NCI-H1048 (cell line): ENCODE data around the gene SLC8A2.
"Not testable (repeated sequence)": the region's sequence is repeated elsewhere in the genome, so short reads cannot be mapped to it uniquely, and the experiment has no call there.

ENCODE experiments used
- DNase-seq: peaks from one replicate; lab custom pipeline; 2025; lab: John Stamatoyannopoulos, UW

The SLC8A2 gene

DNA sequence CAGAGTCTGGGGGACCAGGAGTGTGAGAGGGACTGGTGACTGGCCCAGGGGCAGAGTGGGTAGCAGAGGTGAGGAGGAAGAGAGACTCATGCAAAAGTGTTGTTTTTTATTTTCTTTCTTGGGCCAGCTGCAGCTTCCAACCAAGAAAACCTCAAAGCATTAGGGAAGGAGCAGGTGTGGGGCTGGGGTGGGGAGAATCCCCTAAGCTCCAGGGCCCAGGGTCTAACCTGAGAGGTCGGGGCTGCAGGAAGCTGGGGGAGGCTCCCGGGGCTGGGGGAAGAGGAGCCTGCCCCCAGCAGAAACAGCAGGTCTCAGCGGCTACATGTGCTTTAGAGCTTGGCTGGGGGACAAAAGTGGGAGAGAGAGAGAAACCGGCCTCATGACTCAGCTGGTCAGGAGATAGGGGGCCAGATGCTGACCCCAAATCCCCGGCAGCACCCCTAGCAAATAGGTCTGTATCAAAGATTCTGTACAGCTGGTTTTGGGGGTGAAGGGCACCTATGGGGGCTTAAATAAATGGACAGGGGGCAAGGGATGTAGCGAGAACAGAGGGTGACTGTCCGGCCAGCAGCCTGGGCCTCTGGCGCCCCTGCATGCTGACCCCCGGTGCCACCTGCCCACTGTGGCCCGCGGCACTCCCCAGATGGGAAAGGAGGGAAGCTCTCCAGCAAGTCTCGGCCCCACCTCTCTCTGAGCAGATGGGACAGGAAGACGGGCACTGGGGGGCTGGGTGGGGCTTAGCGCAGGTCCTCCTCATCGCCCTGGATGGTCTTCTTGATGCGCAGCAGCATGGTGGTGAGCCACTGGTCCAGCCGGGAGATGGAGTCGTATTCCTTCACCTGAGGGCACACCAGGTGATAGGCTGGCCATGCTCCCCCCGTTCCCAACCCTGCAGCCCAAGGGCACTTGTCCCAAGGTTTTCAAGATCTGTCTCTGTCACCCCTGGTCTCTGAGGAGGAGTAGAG, 16.1 kb upstream of the SLC8A2 start:
- no peak for DNase-seq

DNA sequence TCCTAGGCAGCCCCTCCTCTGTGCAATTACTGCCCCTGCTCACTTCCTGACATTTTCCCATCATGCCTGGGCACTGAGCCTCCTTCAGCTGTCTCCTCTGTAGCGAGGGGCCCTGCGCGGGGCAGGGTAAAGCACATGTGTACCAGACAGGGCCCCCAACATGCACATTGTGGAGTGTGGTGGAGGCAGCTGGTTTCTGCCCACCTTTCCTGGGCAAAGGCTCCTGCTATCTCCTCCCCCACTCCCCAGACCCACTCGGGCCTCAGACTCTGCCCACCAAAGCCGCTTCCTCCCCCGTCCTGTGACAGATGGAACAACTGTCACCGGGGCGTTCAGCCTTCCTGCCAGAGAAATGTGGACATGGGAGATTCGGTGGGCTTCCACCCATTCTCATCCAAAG, 15.2 kb upstream of the SLC8A2 start:
- no peak for DNase-seq

- not testable (repeated sequence) for DNase-seq
These were observed 14.5 kb upstream of the SLC8A2 start for GRCh38 chr19:47486220-47486619.

- DNase-seq, result no peak
These were observed 13.5 kb upstream of the SLC8A2 start for GRCh38 chr19:47485210-47485609.

- DNase-seq, result peak; percentile 70
These were observed 12.4 kb upstream of the SLC8A2 start, which contains the start of gene KPTN for GRCh38 chr19:47483800-47484690. Gene KPTN (minus strand): TSS chr19:47484219. CDS start chr19:47484160, 59 bp downstream.

GRCh38 chr19:47483200-47483599, 11.5 kb upstream of the SLC8A2 start:
- DNase-seq, result no peak

- DNase-seq, result no peak
These were observed 9.9 kb upstream of the SLC8A2 start for GRCh38 chr19:47481460-47482052.

DNA sequence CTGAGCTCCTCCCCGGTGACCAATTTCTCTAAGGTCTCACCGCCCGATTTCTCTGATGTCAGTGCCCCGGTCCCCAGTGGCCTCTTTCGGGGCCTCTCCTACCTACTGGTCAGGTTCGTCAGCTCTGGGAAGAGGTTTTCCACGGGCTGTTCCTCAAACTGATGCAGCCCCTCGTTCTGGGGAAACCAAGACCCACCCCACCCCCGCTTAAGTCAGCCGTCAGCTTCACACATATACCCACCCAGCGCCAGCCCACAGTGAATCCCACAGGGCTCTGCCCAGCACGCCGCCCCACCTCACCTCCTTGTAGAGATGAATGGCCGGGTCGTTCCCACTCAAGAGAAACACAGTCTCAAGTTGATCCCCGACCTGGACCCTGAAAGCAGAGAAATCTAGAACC, 9.0 kb upstream of the SLC8A2 start:
- DNase-seq, result no peak

GRCh38 chr19:47479701-47480503, 8.2 kb upstream of the SLC8A2 start:
- no peak for DNase-seq

GRCh38 chr19:47476438-47476972, 4.8 kb upstream of the SLC8A2 start:
- no peak for DNase-seq

DNA sequence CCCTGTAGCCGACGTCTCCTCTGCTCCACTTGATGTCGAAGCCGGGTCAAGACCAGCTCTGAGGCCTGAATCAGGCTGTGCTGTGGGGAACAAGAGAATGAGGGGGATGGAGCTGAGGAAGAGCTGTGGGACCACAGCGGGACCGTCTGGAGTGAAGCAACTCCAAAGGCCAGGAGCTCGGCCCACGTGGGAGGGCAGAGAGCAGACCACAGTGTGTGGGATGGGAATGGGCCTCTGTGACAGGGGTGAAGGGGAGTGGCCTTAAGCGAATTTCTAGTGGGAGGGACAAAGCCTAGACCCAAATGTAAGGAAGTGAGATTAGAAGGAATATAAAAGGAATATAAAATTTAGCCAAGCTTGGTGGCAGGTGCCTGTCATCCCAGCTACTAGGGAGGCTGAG, 3.8 kb upstream of the SLC8A2 start:
- no peak for DNase-seq

DNA sequence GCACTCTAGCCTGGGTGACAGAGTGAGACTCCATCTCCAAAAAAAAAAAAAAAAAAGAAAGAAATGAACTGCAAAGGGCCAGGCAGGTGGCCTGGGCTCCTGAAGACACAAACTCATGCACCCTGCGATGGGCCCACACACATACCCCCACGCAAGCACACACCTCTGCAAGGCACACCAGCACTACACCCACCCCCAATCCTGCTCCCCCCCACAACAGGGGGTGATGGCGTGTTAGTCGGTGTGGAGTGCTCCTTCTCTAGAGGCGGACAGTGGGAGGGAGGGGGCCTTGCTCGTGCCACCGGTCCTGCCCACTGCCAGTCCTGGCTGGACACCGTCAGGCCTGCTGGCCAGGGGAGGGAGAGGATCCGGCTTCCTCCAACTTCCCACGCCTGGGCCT, 1.6 kb upstream of the SLC8A2 start:
- no peak for DNase-seq

- no peak for DNase-seq
These were observed 336 bp downstream of the SLC8A2 start for GRCh38 chr19:47471381-47471732.

- no peak for DNase-seq
These were observed 1.1 kb downstream of the SLC8A2 start for GRCh38 chr19:47470447-47471195.

- DNase-seq, result no peak
These were observed 2.0 kb downstream of the SLC8A2 start for GRCh38 chr19:47469719-47470118.

DNA sequence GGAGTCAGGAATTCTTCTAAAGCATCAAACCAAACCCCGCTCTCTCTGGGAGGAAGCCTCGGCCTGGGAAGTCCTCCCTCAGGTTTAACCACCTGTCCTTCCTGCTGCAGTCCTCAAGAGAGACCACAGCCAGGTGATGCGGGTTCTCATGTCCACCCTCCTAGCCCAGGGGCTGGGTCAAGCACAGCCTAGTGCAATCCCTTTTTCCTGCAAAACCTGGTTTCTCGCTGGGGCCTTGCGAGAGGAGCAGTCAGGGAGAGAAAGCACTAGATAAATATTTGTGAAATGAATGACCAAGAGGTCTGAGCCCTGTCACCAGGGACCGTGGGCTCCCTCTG, 2.4 kb downstream of the SLC8A2 start:
- no peak for DNase-seq

- no peak for DNase-seq
These were observed 3.8 kb downstream of the SLC8A2 start for GRCh38 chr19:47467914-47468313.

GRCh38 chr19:47465957-47466356, 5.7 kb downstream of the SLC8A2 start:
- DNase-seq, result no peak

DNA sequence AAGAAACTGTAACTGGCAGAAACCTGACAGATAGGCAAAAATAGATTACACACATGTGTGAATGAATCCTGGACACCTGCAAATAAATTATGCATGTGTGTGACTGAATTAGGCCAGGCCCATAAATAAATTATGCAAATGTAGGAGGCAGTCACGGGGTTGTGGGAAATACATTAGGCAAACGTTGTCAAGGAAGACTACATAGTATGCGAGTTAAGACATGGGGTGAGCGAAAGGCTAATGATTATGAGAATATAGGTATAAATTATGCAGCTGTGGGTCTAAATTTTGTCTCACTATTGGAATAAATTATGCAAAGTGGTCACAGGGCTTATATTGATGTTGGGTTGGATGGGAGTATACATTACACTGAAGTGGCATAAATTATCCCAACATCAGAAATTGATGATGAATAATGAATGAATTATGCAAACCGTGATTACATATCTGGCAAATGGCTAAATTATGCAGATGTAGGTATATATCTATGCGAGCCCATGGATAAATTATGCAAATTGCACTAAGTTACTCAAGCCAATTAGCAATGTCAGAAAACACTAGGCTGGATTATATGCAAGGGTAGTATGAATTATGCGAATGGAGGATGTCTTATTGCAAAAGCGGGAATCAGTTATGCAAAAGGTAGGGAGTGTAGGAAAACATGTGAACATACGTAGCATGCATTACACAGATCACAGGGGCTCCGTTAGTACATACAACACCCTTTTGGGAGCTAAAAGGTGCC, 6.8 kb downstream of the SLC8A2 start:
- no peak for DNase-seq

DNA sequence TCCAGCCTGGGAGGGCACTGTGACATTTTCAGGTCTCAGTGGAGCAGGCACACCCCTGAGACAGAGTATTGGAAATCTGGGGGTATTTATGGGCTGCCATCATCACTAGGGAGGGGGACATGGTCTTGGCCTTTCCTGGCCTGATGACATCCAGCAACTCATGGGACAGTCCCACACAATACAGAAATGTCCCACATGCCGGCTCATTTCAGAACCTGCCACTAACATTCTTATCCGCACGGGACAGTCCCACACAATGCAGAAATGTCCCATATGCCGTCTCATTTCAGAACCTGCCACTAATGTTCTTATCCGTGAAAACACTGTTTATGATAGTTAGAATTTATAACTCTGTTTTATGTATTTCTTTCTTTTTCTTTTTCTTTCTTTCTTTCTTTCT, 9.8 kb downstream of the SLC8A2 start:
- no peak for DNase-seq
